Measurements from ENCODE around the gene PCDHGA1.

PCDHGA1 gene

GRCh38 chr5:141510850-141511601, 180.7 kb downstream of the PCDHGA1 start:
- no peak overlapping the region for H3K4me3 ChIP-seq (ENCODE audit: low read depth, low read length)
- no peak for TF ChIP-seq CTCF (conservative IDR thresholded peaks at IDR 0.05; ENCODE audit: low read depth, low read length)
- no peak for DNase-seq (ENCODE audit: low read depth)

GRCh38 chr5:141511771-141512325, 181.5 kb downstream of the PCDHGA1 start:
- no peak overlapping the region for H3K4me3 ChIP-seq (ENCODE audit: low read depth, low read length)
- no peak for TF ChIP-seq CTCF (conservative IDR thresholded peaks at IDR 0.05; ENCODE audit: low read depth, low read length)

GRCh38 chr5:141512390-141512910, 182.1 kb downstream of the PCDHGA1 start:
- H3K4me3 ChIP-seq (ENCODE audit: low read depth, low read length) = peak overlapping the region; percentile 61
- peak; percentile 81 for DNase-seq (ENCODE audit: low read depth)
- peak; percentile 87 for TF ChIP-seq CTCF (conservative IDR thresholded peaks at IDR 0.05; ENCODE audit: low read depth, low read length)

More at GRCh38 chr5:141511771-141512325, 181.5 kb downstream of the PCDHGA1 start:
- no peak for DNase-seq (ENCODE audit: low read depth)

GRCh38 chr5:141512911-141513626, 182.8 kb downstream of the PCDHGA1 start:
- DNase-seq (ENCODE audit: low read depth) = peak; percentile 64
- no peak for TF ChIP-seq CTCF (conservative IDR thresholded peaks at IDR 0.05; ENCODE audit: low read depth, low read length)
- peak overlapping the region; percentile 61 for H3K4me3 ChIP-seq (ENCODE audit: low read depth, low read length)

DNA sequence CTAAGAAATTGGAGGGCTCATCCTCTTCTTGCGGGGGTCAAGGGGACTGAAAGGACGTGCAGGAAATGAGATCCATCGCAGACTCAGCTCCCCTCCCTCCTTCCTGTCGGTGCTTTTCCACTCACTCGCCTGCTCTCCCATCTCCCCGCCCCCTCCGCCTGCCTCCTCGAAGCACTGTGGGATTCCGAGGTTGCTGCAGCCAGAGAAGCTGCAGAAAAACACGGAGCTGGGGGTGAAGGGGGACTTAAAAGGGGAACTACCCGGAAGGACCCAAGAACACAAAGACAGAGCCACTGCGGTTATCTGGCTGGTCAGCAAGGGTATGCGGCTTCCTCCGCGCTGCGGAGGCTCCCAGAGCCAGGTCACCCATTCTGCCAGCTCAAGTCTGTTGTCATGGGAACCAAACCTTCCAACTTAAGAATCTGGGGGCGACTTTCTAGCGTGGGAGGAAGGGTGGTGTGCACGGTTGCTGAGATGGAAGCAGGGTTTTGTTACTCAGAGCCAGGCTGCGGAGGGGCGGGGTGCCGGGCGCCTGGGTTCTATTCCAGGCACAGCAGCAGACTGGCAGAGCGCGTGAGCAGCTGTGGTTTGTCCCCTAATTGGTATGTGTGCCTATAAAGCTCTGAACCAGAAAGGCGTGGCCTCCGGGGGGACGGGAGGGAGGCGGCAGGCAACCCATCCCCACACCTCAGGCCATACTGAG, 183.5 kb downstream of the PCDHGA1 start:
- DNase-seq (ENCODE audit: low read depth) = peak; percentile 90
- no peak for TF ChIP-seq CTCF (conservative IDR thresholded peaks at IDR 0.05; ENCODE audit: low read depth, low read length)
- H3K4me3 ChIP-seq (ENCODE audit: low read depth, low read length) = peak overlapping the region; percentile 61

- peak overlapping the region; percentile 61 for H3K4me3 ChIP-seq (ENCODE audit: low read depth, low read length)
- TF ChIP-seq CTCF (conservative IDR thresholded peaks at IDR 0.05; ENCODE audit: low read depth, low read length) = no peak
- DNase-seq (ENCODE audit: low read depth) = peak; percentile 70
Observed at GRCh38 chr5:141514330-141515133, 184.2 kb downstream of the PCDHGA1 start.
